ENCODE measurements around the gene FASN. TPM values are rescaled to one million over a fixed set of nuclear protein-coding genes. Genes with fewer than 3 reads are reported as not detected.
A peak's percentile ranks its signal among the peaks of the same experiment; 100 is the strongest.

The FASN gene
- 10 to 100 TPM; 53.8 to 56.2 (median 54.0) TPM for total RNA-seq
- 8.7 TPM for total RNA-seq (2013)

DNA sequence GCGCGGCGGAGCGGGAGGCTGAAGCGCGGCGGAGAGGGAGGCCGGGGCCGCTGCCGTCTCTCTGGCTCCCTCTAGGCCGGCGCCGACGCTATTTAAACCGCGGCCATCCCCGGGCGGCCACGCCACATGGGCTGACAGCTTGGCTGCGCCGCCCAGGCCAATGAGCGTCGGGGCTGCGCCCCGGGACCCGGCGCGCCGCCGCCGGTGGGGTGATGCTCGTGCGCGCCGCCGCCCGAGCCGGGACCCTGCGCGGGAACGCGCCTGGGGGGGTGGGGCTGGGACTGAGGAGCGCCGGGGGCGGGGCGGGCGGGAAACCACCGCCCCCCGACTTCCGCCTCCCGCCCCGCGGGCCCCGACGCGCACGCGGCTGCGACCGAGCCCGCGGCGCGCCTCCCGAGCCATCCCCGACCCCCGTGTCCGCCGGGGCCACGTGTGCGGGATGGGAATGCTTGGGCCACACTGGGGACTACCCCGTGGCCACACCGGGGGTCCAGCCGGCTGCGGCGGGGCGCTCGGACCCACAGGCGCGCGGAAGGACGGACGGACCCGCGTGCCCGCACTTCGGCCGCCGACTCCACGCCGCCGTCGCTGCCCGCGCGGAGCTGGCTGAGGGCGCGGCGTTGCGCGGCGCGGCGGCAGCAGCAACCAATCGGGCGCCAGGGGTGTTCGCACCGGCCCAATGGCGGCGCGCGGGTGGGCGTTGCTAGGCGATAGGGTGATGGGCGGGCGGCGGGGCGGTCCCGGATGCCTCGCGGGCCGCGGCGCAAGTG, at the start of gene FASN:
TSS of gene FASN (minus strand) at position 68 of the 770 bp plus-strand sequence. CDS start 1,791 bp downstream, outside the sequence.
- TF ChIP-seq, protein P1, sequence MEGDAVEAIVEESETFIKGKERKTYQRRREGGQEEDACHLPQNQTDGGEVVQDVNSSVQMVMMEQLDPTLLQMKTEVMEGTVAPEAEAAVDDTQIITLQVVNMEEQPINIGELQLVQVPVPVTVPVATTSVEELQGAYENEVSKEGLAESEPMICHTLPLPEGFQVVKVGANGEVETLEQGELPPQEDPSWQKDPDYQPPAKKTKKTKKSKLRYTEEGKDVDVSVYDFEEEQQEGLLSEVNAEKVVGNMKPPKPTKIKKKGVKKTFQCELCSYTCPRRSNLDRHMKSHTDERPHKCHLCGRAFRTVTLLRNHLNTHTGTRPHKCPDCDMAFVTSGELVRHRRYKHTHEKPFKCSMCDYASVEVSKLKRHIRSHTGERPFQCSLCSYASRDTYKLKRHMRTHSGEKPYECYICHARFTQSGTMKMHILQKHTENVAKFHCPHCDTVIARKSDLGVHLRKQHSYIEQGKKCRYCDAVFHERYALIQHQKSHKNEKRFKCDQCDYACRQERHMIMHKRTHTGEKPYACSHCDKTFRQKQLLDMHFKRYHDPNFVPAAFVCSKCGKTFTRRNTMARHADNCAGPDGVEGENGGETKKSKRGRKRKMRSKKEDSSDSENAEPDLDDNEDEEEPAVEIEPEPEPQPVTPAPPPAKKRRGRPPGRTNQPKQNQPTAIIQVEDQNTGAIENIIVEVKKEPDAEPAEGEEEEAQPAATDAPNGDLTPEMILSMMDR (IDR thresholded peaks at IDR 0.05): peak; percentile 23
- ATAC-seq (peak; percentile 79 to 91 (median 81)), DNase-seq (peak; percentile 90 to 96)
- WGBS (ENCODE audit: insufficient coverage): under 1% methylated on average over 117 of the region's 124 CpGs
- H3K4me1 Mint-ChIP-seq: peaks cover 0 to 4% of the 10 kb centered on the region in 2 donors
- intact Hi-C loops (cut with micrococcal nuclease): loop anchor here (2.0 to 10.0 kb wide), 2 partner anchors 76 to 224 kb away; partner anchors contain the start of genes ARHGDIA, CENPX and LRRC45
- no peaks in the 10 kb centered on the region for H3K27me3 Mint-ChIP-seq (ENCODE audit: low read depth in 2 of 2)
- Histone ChIP-seq H3K27ac (ENCODE audit: low read length) (peak within 1 kb of the TSS; percentile 86), H3K4me3 (ENCODE audit: low read length) (peak within 1 kb of the TSS; percentile 42), H3K36me3 (ENCODE audit: control insufficient read depth, insufficient read depth, low read length) (peaks cover 19% of the 10 kb centered on the region), H3K4me1 (ENCODE audit: control insufficient read depth, insufficient read depth, low read length) (peaks cover 23% of the 10 kb centered on the region), H3K27me3 (ENCODE audit: control insufficient read depth, insufficient read depth, low read length) (no peaks in the 10 kb centered on the region), H3K9me3 (ENCODE audit: control insufficient read depth, insufficient read depth, low read length) (no peaks in the 10 kb centered on the region)
- peak within 1 kb of the TSS in 1 of 2 donors; percentile 81 for H3K27ac Mint-ChIP-seq
- H3K9me3 Mint-ChIP-seq: no peaks in the 10 kb centered on the region
- H3K4me3 Mint-ChIP-seq: peak within 1 kb of the TSS; percentile 83
- H3K36me3 Mint-ChIP-seq: no peaks in the 10 kb centered on the region

- Mint-ChIP-seq H3K36me3 (no peaks in the 10 kb centered on the region), H3K27ac (no peak overlapping the region), H3K4me1 (peaks cover 0 to 3% of the 10 kb centered on the region in 2 donors), H3K4me3 (no peak overlapping the region), H3K9me3 (no peaks in the 10 kb centered on the region), H3K27me3 (ENCODE audit: low read depth in 2 of 2) (no peaks in the 10 kb centered on the region)
- no peaks in the 10 kb centered on the region for H3K4me1 ChIP-seq (ENCODE audit: control insufficient read depth, insufficient read depth, low read length)
- TF ChIP-seq, protein P1 (IDR thresholded peaks at IDR 0.05): no peak
- ATAC-seq: no peak
- intact Hi-C loops (cut with micrococcal nuclease): no loop called here
- WGBS (ENCODE audit: insufficient coverage): 91% methylated on average over 18 of the region's 18 CpGs
- no peaks in the 10 kb centered on the region for H3K36me3 ChIP-seq (ENCODE audit: control insufficient read depth, insufficient read depth, low read length)
- no peaks in the 10 kb centered on the region for H3K27me3 ChIP-seq (ENCODE audit: control insufficient read depth, insufficient read depth, low read length)
- DNase-seq: no peak
- H3K4me3 ChIP-seq (ENCODE audit: low read length): no peak overlapping the region
- no peak overlapping the region for H3K27ac ChIP-seq (ENCODE audit: low read length)
- no peaks in the 10 kb centered on the region for H3K9me3 ChIP-seq (ENCODE audit: control insufficient read depth, insufficient read depth, low read length)
Observed at GRCh38 chr17:82146663-82147654, 48.9 kb upstream of the FASN start.

DNA sequence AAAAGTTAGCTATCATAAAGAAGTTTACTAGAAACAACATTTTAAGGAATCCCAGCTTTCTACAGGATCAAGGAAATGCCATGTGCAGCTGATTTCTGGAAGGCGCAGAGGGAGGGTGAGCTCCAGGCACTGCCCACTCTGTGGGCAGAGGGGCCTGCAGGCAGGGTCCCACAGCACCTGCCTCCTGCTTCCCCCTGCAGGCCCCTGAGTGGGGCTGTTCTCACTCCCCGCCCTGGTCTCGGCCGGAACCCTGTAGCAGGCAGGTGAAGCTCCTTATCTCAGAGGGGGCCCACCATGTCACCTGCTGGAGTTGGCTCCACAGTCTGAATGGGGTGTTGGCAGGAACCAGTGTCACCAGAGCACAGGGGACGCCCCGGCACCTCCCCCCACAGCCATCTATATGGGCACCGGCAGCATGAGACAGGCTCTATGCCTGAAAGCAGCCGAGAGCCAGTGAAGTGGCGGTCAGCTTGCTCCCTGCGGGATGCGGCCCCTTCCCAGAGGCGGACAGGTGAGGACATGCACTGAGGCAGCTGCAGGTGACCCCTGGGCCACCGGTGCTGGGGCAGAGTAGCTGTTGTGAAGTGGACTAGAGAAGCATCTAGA, 47.6 kb upstream of the FASN start:
- ATAC-seq: no peak
- 98% methylated on average over 13 of the region's 13 CpGs for WGBS (ENCODE audit: insufficient coverage)
- H3K27ac Mint-ChIP-seq: no peak overlapping the region

More for the DNA sequence above, 47.6 kb upstream of the FASN start:
- no peaks in the 10 kb centered on the region for H3K36me3 Mint-ChIP-seq
- DNase-seq: no peak
- no peaks in the 10 kb centered on the region for H3K4me1 ChIP-seq (ENCODE audit: control insufficient read depth, insufficient read depth, low read length)
- no peaks in the 10 kb centered on the region for H3K36me3 ChIP-seq (ENCODE audit: control insufficient read depth, insufficient read depth, low read length)
- H3K9me3 Mint-ChIP-seq: no peaks in the 10 kb centered on the region
- H3K9me3 ChIP-seq (ENCODE audit: control insufficient read depth, insufficient read depth, low read length): no peaks in the 10 kb centered on the region
- intact Hi-C loops (cut with micrococcal nuclease): no loop called here
- TF ChIP-seq, protein P1 (IDR thresholded peaks at IDR 0.05): no peak
- H3K27me3 Mint-ChIP-seq (ENCODE audit: low read depth in 2 of 2): no peaks in the 10 kb centered on the region
- H3K4me3 ChIP-seq (ENCODE audit: low read length): no peak overlapping the region
- no peak overlapping the region for H3K27ac ChIP-seq (ENCODE audit: low read length)
- peaks cover 0 to 3% of the 10 kb centered on the region in 2 donors for H3K4me1 Mint-ChIP-seq
- H3K27me3 ChIP-seq (ENCODE audit: control insufficient read depth, insufficient read depth, low read length): no peaks in the 10 kb centered on the region
- H3K4me3 Mint-ChIP-seq: no peak overlapping the region
